COLO668 (cell line): ENCODE measurements around the gene CAPRIN2.

Source experiments
- DNase-seq: peaks from one replicate; lab custom pipeline; 2025; ENCODE audit not compliant: unreplicated experiment; lab: John Stamatoyannopoulos, UW

CAPRIN2 gene

DNA sequence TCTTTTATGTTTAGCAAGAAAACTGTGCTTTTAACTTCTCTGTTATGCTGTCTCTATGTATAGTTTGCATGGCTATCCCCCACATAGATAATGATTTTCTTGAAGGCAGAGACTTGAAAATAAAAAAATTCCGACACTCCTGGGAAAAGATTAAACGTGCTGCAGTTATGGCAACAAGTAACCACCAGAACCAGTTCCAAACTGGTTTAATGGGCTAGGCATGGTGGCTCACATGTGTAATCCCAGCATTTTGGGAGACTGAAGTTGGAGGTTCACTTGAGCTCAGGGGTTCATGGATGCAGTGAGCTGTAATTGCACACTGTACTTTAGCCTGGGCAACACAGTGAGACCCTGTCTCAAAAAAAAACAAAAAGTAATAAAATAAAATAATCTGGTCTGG is 15.1 kb upstream of the CAPRIN2 start:
- DNase-seq: no peak

GRCh38 chr12:30764251-30764650 is 9.5 kb upstream of the CAPRIN2 start:
- no peak for DNase-seq

DNA sequence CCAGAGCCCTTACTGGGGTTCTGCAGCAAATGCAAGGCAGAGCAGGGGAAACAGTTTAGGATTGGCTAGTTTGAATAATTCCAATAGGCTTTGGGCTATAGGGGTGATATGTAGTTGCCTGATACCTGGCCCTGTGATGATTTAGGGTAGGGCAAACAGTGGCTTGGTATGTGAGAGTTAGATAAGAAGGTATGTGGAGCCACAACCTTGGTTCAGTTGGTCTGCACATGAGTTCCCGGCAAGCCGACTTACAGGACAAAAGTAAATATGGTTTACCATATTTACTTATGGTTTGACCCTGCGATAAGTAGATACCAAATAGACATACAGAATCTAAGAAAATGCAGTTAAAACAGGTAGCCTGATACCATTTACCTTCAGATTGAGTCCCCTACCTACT is 8.3 kb upstream of the CAPRIN2 start:
- DNase-seq: no peak

GRCh38 chr12:30761730-30762129 is 7.0 kb upstream of the CAPRIN2 start:
- no peak for DNase-seq

- no peak for DNase-seq
Measured at GRCh38 chr12:30757316-30757715, 2.6 kb upstream of the CAPRIN2 start.

DNA sequence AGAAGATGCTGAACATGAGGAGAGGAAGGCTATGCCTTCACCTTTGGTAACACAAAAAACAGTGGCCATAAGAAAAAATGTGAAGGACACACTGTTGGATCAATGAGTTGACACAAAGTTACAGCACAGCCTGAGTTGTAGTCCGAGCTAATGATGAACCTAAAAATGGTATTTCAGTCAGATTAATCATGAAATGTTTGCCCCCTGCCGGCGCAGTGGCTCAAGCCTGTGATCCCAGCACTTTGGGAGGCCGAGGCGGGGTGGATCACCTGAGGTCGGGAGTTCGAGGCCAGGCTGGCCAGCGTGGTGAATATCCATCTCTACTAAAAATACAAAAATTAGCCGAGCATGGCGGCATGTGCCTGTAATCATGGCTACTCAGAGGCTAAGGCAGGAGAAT is 1.3 kb upstream of the CAPRIN2 start:
- DNase-seq: no peak

- no peak for DNase-seq
Measured at GRCh38 chr12:30755395-30755762, 628 bp upstream of the CAPRIN2 start.

DNA sequence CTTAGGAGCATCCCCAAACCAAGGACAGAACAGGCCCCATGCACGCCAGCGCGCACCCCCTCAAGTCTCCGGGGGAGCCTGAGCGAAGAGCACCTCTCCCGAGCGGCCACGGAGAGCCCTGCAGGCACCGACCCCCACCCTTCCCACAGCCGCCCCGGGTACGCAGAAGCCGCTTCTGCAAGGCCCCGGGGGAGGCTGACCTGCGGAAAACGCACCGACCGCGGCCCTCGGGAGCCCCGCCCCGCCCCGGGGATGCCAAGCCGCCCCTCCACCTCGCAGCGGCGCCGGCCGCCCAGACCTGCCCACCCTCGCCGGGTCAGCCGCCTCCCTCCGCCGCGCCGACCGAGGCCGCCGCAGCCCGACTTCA is 385 bp downstream of the CAPRIN2 start:
- no peak for DNase-seq

DNA sequence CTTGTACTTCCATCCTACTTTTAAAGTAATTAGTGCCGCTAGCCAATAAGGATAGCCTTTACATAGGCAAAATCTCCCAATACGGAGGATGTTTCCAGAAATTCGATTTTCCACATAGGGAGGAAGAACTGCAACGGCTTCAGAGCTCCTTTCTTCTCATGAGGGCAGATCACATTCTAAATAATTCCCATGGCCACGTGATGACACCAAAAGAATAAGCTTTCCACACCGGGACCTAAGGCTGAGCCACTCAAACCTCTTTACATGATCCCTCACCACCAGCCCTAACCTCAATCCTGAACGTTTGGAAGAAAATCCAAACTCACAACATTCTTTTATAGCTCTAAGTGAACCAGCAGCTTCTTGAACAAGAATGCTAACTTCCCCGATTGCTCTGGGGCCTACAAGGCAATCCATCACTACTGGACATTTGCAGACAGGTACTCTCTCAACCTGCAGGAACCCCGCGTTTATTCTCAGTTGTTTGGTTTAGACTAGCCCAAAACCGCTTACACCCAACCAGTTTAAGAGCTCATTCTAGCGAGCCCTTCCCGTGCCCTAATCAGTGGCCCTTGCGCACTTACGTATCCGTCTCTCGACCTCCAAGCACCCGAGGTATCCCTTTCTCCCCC is 884 bp downstream of the CAPRIN2 start:
- DNase-seq: no peak

GRCh38 chr12:30753233-30753632 is 1.5 kb downstream of the CAPRIN2 start:
- DNase-seq: peak; percentile 8

DNA sequence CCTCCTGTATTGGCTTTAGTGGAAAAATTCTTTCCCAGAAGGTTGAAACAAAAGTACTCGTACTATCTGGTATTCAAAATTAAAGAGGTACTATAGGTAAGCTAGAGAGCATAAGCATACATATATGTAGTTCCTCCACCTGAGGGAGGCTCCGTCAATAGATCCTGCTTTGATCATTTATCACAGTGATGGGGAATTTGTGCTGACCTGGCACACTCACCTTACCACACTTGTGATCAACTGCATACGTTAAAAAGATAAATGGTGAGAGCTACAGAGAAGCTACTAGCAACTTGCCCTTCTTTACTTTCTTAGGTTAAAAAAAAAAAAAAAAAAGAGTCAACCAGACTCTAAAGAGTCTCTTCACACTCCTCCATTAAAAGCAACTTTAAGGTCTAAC is 2.5 kb downstream of the CAPRIN2 start:
- DNase-seq: no peak

GRCh38 chr12:30748147-30748546 is 6.6 kb downstream of the CAPRIN2 start:
- DNase-seq: no peak

DNA sequence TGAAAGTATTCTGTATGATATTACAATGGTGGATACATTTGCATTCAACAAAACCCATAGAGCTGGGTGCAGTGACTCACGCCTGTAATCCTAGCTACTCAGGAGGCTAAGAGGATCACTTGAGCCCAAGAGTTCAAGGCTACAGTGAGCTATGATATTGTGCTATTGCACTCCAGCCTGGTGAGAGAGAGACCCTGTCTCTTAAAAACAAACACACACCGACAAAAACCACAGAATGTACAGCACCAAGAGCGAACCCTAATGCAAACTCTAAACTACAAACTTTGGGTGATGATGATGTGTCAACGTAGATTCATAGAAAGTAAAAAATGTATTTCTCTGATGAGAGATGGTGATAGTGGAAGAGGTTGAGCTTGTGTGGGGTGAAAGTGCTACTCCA is 8.6 kb downstream of the CAPRIN2 start:
- DNase-seq: no peak

DNA sequence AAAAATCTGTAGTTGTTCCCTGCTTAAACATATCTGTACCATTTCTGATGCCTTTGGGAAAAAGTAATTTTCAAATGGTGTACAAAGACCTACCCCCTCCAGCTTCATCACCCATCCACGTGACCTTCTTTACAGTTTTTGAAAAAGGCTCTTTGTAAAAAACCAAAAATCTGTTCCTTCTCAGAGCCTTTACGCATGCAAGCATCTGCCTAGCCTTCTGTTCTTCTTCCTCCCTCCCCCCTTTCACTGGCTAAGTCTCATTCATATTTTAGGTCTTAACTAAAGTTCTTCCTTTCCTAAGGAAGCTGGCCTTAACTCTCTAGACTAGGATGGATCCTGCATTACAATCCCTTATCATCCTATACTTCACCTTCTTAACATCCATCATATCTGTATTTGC is 10.4 kb downstream of the CAPRIN2 start:
- no peak for DNase-seq

DNA sequence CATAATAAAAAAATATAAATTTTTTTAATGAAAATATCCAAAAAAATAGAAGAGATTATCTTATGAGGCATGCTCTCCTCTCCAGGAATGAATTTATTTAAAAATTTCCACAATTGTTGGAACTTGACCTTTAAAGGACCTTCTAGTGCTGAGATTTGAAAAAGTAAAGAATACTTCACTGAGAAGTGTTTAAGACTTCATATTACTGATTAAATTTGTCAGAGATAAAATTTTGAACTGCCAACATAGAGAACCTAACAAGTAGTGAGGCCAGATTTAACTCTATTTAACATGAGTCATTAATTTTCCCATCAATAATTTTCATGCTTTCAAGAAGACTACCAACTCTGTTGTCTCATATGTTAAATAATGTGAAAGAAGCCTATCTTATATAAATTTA is 14.5 kb downstream of the CAPRIN2 start:
- DNase-seq: no peak

DNA sequence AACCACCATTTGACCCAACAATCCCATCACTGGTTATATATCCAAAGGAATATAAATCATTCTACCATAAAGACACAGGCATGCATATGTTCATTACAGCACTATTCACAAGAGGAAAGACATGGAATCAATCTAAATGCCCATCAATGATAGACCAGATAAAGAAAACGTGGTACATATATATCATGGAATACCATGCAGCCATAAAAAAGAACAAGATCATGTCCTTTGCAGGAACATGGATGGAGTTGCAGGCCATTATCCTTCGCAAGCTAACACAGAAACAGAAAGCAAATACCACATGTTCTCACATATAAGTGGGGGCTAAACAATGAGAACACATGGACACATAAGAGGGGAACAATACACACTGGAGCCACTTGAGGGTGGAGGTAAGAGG is 15.7 kb downstream of the CAPRIN2 start:
- DNase-seq: no peak

GRCh38 chr12:30732954-30733637 is 21.7 kb downstream of the CAPRIN2 start:
- no peak for DNase-seq

GRCh38 chr12:30730011-30730410 is 24.7 kb downstream of the CAPRIN2 start:
- no peak for DNase-seq

- DNase-seq: no peak
Measured at GRCh38 chr12:30729547-30729946, 25.2 kb downstream of the CAPRIN2 start.

- no peak for DNase-seq
Measured at GRCh38 chr12:30726647-30727046, 28.1 kb downstream of the CAPRIN2 start.

- DNase-seq: no peak
Measured at GRCh38 chr12:30725739-30726138, 29.0 kb downstream of the CAPRIN2 start.

GRCh38 chr12:30719060-30719459 is 35.7 kb downstream of the CAPRIN2 start:
- no peak for DNase-seq
